Stimulated activated CD8-positive, alpha-beta memory T cell treated with anti-CD3 and anti-CD28 coated beads, Interleukin-15, amount 100 ng/mL, for 4 hours (primary cell): ENCODE data around the gene BCL2L2.
"Not testable (repeated sequence)": the region's sequence is repeated elsewhere in the genome, so short reads cannot be mapped to it uniquely, and the experiment has no call there.

Experiments
- DNase-seq, 2 donors: peaks; one replicate each; pipeline ENCODE4 v3.0.0-alpha.2; 2020; ENCODE audit warnings: low read depth in 2 of 2

The BCL2L2 gene

GRCh38 chr14:23324455-23324846 lies 17.8 kb downstream of the BCL2L2 start:
- DNase-seq, result no peak

GRCh38 chr14:23324993-23325392 lies 18.4 kb downstream of the BCL2L2 start:
- no peak for DNase-seq

GRCh38 chr14:23325746-23326145 lies 19.1 kb downstream of the BCL2L2 start:
- DNase-seq, result not testable (repeated sequence)

- DNase-seq, result no peak
Observed at GRCh38 chr14:23326491-23327332, 20.1 kb downstream of the BCL2L2 start.

GRCh38 chr14:23327947-23328744 lies 21.5 kb downstream of the BCL2L2 start:
- peak; percentile 22 to 55 for DNase-seq

GRCh38 chr14:23335623-23336022 lies 29.0 kb downstream of the BCL2L2 start:
- no peak for DNase-seq

- DNase-seq, result no peak
Observed at GRCh38 chr14:23339506-23340268, 33.1 kb downstream of the BCL2L2 start.

GRCh38 chr14:23344481-23344880 lies 37.8 kb downstream of the BCL2L2 start:
- no peak for DNase-seq

- DNase-seq, result no peak
Observed at GRCh38 chr14:23345987-23346692, 39.5 kb downstream of the BCL2L2 start.

GRCh38 chr14:23346693-23347405 lies 40.2 kb downstream of the BCL2L2 start:
- no peak for DNase-seq

GRCh38 chr14:23347406-23348296 lies 41.0 kb downstream of the BCL2L2 start:
- DNase-seq, result no peak

GRCh38 chr14:23348297-23348655 lies 41.6 kb downstream of the BCL2L2 start:
- DNase-seq, result no peak

- DNase-seq, result no peak
Observed at GRCh38 chr14:23349156-23349845, 42.7 kb downstream of the BCL2L2 start.

GRCh38 chr14:23351681-23352505 lies 45.3 kb downstream of the BCL2L2 start:
- no peak for DNase-seq

GRCh38 chr14:23352506-23353432 lies 46.1 kb downstream of the BCL2L2 start, which contains the start of gene SLC22A17:
TSS of gene SLC22A17 (minus strand) at chr14:23352887.
- peak in 1 of 2 donors; percentile 5 for DNase-seq

- DNase-seq, result no peak
Observed at GRCh38 chr14:23353433-23353780, 46.8 kb downstream of the BCL2L2 start.

- no peak for DNase-seq
Observed at GRCh38 chr14:23354990-23355389, 48.4 kb downstream of the BCL2L2 start.
